Smooth muscle cell (in vitro differentiated cells): ENCODE measurements around the gene CFAP221. TPM values are rescaled to one million over a fixed set of nuclear protein-coding genes. Genes with fewer than 3 reads are reported as not detected.

Source experiments
- DNase-seq: peaks from one replicate; lab custom pipeline; 2025; ENCODE audit not compliant: unreplicated experiment; lab: John Stamatoyannopoulos, UW
- H2AFZ ChIP-seq: fragments of 200-600 bp; sonication (generic); 2 replicates; pipeline ENCODE4 v1.6.0; 2016; ENCODE audit warnings: antibody characterized with exemption, low read depth, mild to moderate bottlenecking
- H3F3A ChIP-seq: fragments of 200-600 bp; sonication (generic); 2 replicates; pipeline ENCODE4 v1.6.0; 2017; ENCODE audit warnings: antibody characterized with exemption, low read depth
- H3K27ac ChIP-seq: fragments of 200-600 bp; sonication (generic); 2 replicates; pipeline ENCODE4 v1.5.1; 2016; ENCODE audit warnings: low read depth, mild to moderate bottlenecking
- H3K27me3 ChIP-seq: fragments of 200-600 bp; sonication (generic); 2 replicates; pipeline ENCODE4 v1.6.1; 2016; ENCODE audit warnings: low read depth, mild to moderate bottlenecking
- H3K36me3 ChIP-seq: fragments of 200-600 bp; sonication (generic); 2 replicates; pipeline ENCODE4 v1.5.1; 2016; ENCODE audit warnings: low read depth
- H3K4me1 ChIP-seq: fragments of 200-600 bp; sonication (generic); 2 replicates; pipeline ENCODE4 v1.5.1; 2016; ENCODE audit warnings: low read depth
- H3K4me2 ChIP-seq: fragments of 200-600 bp; sonication (generic); 2 replicates; pipeline ENCODE4 v1.6.0; 2016; ENCODE audit warnings: mild to moderate bottlenecking
- H3K4me3 ChIP-seq: fragments of 200-600 bp; sonication (generic); 2 replicates; pipeline ENCODE4 v1.5.1; 2016; ENCODE audit warnings: mild to moderate bottlenecking
- H3K79me2 ChIP-seq: fragments of 200-600 bp; sonication (generic); 2 replicates; pipeline ENCODE4 v1.6.0; 2016; ENCODE audit warnings: low read depth, mild to moderate bottlenecking
- H3K9ac ChIP-seq: fragments of 200-600 bp; sonication (generic); 2 replicates; pipeline ENCODE4 v1.6.0; 2016; ENCODE audit warnings: low read depth
- H3K9me3 ChIP-seq: fragments of 200-600 bp; sonication (generic); replicated peaks from 2 replicates; pipeline ENCODE4 v1.5.1; 2016; ENCODE audit warnings: low read depth
- H4K20me1 ChIP-seq: fragments of 200-600 bp; sonication (generic); 2 replicates; pipeline ENCODE4 v1.6.0; 2016; ENCODE audit warnings: low read depth
- WGBS: methylation state at CpG from one replicate; pipeline ENCODE4 v1.1.7; 2016; ENCODE audit warnings: low lambda C conversion rate; 5-methylcytosine and 5-hydroxymethylcytosine counted together
- polyA plus RNA-seq: library from polyadenylated mRNA; unstranded; fragments of >200 nt; fragmentation: Nextera tagmentation; extraction: Ambion mirVana; gene quantifications from 2 replicates; pipeline ENCODE4 v1.2.1, GENCODE V29; 2016
- total RNA-seq: library from RNA; depleted of rRNA; stranded (reverse); fragments of >200 nt; gene quantifications from 2 replicates; pipeline ENCODE4 v1.2.3, GENCODE V29; 2014
- TF ChIP-seq, protein P1 (sequence below): fragments of 200-600 bp; sonication (generic); IDR thresholded peaks from 2 replicates; pipeline ENCODE4 v1.5.1; 2017; ENCODE audit warnings: borderline replicate concordance, mild to moderate bottlenecking, antibody characterized with exemption; ENCODE audit not compliant: insufficient read depth, poor library complexity, severe bottlenecking

The CFAP221 gene
- total and polyA plus RNA-seq, 2 experiments from 2014 or later = 0.17 to 0.31 TPM

DNA sequence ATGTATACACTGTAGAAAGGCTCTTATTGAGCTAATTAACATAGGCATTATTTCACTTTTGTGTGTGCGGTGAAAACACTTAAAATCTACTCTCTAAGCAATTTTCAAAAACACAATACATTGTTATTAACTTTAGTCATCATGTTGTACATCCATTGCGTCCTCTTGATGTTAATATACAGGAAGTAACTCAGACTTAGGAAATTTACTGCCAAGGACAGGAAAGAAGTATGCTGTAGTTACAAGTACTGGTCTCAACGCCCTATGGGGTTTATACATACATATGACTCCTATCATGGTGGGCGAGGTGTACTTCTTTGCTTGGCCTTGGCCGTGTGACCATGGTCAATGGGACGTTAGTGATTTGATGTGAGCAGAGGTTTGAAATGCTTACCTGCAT, 35.5 kb upstream of the CFAP221 start:
- Histone ChIP-seq H3K27me3 (peaks cover 8% of the 10 kb centered on the region), H3K4me2 (no peak overlapping the region), H4K20me1 (no peaks in the 10 kb centered on the region), H3K36me3 (no peaks in the 10 kb centered on the region), H2AFZ (no peak overlapping the region), H3K9ac (no peak overlapping the region), H3K4me3 (no peak overlapping the region), H3K9me3 (no peaks in the 10 kb centered on the region), H3K27ac (no peak overlapping the region), H3F3A (no peaks in the 10 kb centered on the region), H3K4me1 (no peaks in the 10 kb centered on the region), H3K79me2 (no peaks in the 10 kb centered on the region)
- 92% methylated on average over 6 of the region's 6 CpGs for WGBS
- TF ChIP-seq, protein P1, sequence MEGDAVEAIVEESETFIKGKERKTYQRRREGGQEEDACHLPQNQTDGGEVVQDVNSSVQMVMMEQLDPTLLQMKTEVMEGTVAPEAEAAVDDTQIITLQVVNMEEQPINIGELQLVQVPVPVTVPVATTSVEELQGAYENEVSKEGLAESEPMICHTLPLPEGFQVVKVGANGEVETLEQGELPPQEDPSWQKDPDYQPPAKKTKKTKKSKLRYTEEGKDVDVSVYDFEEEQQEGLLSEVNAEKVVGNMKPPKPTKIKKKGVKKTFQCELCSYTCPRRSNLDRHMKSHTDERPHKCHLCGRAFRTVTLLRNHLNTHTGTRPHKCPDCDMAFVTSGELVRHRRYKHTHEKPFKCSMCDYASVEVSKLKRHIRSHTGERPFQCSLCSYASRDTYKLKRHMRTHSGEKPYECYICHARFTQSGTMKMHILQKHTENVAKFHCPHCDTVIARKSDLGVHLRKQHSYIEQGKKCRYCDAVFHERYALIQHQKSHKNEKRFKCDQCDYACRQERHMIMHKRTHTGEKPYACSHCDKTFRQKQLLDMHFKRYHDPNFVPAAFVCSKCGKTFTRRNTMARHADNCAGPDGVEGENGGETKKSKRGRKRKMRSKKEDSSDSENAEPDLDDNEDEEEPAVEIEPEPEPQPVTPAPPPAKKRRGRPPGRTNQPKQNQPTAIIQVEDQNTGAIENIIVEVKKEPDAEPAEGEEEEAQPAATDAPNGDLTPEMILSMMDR = no peak
- DNase-seq = no peak

DNA sequence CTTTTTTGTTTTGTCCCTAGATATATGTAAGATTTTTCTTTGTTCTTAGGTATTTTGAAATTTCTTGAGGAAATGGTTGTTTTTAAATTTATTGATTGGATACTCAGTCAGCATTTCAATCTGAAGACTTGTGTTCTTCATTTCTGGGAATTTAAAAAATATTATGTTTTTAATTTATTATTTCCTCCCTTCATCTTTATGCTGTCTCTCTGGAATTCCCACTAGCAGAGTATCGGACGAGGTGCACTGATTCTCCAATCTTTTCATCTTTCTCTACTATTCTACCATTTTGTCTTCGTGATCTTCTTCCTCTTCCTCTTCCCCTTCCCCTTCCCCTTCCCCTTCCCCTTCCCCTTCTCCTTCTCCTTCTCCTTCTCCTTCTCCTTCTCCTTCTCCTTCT, 32.3 kb upstream of the CFAP221 start:
- Histone ChIP-seq H3K9ac (no peak overlapping the region), H3K4me2 (no peak overlapping the region), H3K9me3 (no peaks in the 10 kb centered on the region), H3K4me3 (no peak overlapping the region), H3F3A (no peaks in the 10 kb centered on the region), H4K20me1 (no peaks in the 10 kb centered on the region), H3K27ac (no peak overlapping the region), H3K79me2 (no peaks in the 10 kb centered on the region), H3K4me1 (no peaks in the 10 kb centered on the region), H3K36me3 (no peaks in the 10 kb centered on the region), H3K27me3 (peaks cover 8% of the 10 kb centered on the region), H2AFZ (no peak overlapping the region)
- TF ChIP-seq, protein P1 = no peak
- WGBS = 94% methylated on average over 3 of the region's 3 CpGs
- DNase-seq = no peak

DNA sequence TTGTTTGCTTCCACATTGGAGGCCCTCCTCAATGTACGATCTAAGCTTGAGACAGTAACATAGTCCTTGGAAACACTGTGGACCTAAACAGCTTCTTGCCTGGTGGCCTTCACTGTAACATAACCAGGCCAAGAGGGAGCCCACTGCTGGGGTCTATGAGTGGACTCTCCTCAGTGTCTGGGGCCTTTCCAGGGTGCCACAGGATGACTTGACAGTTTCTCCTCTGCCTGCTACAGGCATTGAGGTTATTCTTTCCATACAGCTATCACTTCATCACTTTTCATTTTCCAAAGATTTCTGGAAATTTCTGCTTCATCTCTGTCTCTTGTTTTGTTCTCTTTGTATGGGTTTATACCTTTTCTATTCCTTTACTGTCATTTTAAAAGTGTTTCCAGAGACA, 31.3 kb upstream of the CFAP221 start:
- Histone ChIP-seq H3K27ac (no peak overlapping the region), H3K9me3 (no peaks in the 10 kb centered on the region), H3K4me3 (no peak overlapping the region), H3K27me3 (peaks cover 8% of the 10 kb centered on the region), H3F3A (no peaks in the 10 kb centered on the region), H3K4me1 (no peaks in the 10 kb centered on the region), H2AFZ (no peak overlapping the region), H3K36me3 (no peaks in the 10 kb centered on the region), H3K4me2 (no peak overlapping the region), H3K79me2 (no peaks in the 10 kb centered on the region), H3K9ac (no peak overlapping the region), H4K20me1 (no peaks in the 10 kb centered on the region)
- WGBS = 92% methylated on average over 1 of the region's 1 CpG
- TF ChIP-seq, protein P1 = no peak
- DNase-seq = no peak

DNA sequence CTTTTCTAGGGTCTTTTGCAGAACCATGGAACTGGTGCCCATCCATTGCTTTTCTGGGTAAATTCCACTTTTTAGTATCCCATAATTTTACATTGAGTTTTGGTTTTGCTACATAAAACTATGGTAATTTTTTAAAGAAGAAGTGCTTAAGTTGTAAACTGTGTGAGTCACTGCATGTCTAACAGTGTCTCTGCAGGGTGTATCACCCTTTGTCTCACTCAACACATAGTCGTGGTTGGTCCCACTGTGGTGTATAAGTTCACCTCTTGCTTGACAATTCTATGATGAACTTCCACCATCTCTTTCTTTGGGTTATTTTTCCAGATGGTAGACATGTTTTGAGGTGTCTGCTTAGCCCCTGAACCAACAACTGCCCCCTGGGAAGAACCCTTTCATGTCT, 30.4 kb upstream of the CFAP221 start:
- TF ChIP-seq, protein P1 = no peak
- Histone ChIP-seq H3K9me3 (no peaks in the 10 kb centered on the region), H3K4me1 (no peaks in the 10 kb centered on the region), H2AFZ (no peak overlapping the region), H3K27me3 (peaks cover 8% of the 10 kb centered on the region), H4K20me1 (no peaks in the 10 kb centered on the region), H3K9ac (no peak overlapping the region), H3F3A (no peaks in the 10 kb centered on the region), H3K36me3 (no peaks in the 10 kb centered on the region), H3K79me2 (no peaks in the 10 kb centered on the region), H3K4me3 (no peak overlapping the region), H3K27ac (no peak overlapping the region), H3K4me2 (no peak overlapping the region)
- WGBS = 20% methylated on average over 1 of the region's 1 CpG
- DNase-seq = no peak
